Panc1 (cell line): ENCODE measurements around the gene NCKAP5. TPM values are rescaled to one million over a fixed set of nuclear protein-coding genes. Genes with fewer than 3 reads are reported as not detected.

Experiments
- ATAC-seq: fragments of 200-7000 bp; cut with Tn5 transposase; 2 replicates; pipeline ENCODE4 v1.9.1; 2020; ENCODE audit warnings: mild to moderate bottlenecking, moderate library complexity
- BruUV-seq: library from RNA; stranded (reverse); fragments of 400-500 nt; replicated peaks from 2 replicates; lab custom pipeline; 2021; lab: Mats Ljungman, UMichigan
- CTCF ChIA-PET: fragments of 300-600 bp; sonication (Branson Sonifier 250); formaldehyde crosslinking; loops from one replicate; lab custom pipeline; 2022; ENCODE audit warnings: antibody characterized with exemption; lab: Charles Lee
- POLR2A ChIA-PET: fragments of 300-600 bp; sonication (Branson Sonifier 250); formaldehyde crosslinking; loops from one replicate; lab custom pipeline; 2022; ENCODE audit warnings: antibody characterized with exemption; lab: Charles Lee
- DNase-seq: peaks from one replicate; pipeline ENCODE4 v3.0.0-alpha.2; 2010; ENCODE audit warnings: low read depth, low spot score
- H3K27ac ChIP-seq: 2 replicates; pipeline ENCODE4 v1.5.1; 2011; ENCODE audit warnings: mild to moderate bottlenecking, low read length, inconsistent platforms
- H3K27me3 ChIP-seq: fragments of 200-500 bp; sonication (Bioruptor generic); 2 replicates; pipeline ENCODE4 v1.6.0; 2014; ENCODE audit warnings: low read length, inconsistent platforms; ENCODE audit not compliant: control insufficient read depth, insufficient read depth
- H3K36me3 ChIP-seq: fragments of 200-500 bp; sonication (Bioruptor generic); 2 replicates; pipeline ENCODE4 v1.5.1; 2014; ENCODE audit warnings: inconsistent platforms, mild to moderate bottlenecking, low read length, moderate library complexity; ENCODE audit not compliant: control insufficient read depth, insufficient read depth
- H3K4me1 ChIP-seq: 2 replicates; pipeline ENCODE4 v1.5.1; 2011; ENCODE audit warnings: inconsistent platforms, mild to moderate bottlenecking, low read length, moderate library complexity; ENCODE audit not compliant: control insufficient read depth, insufficient read depth
- H3K4me3 ChIP-seq, 2 experiments: 2 replicates each; pipeline ENCODE4 v1.5.1; 2011 to 2012; ENCODE audit warnings: low read depth in 2 of 2, low read length in 2 of 2, mild to moderate bottlenecking in 2 of 2, inconsistent platforms in 1 of 2, moderate library complexity in 1 of 2
- H3K9me3 ChIP-seq: fragments of 200-500 bp; sonication (Bioruptor generic); 2 replicates; pipeline ENCODE4 v1.5.1; 2014; ENCODE audit warnings: low read depth, mild to moderate bottlenecking, inconsistent platforms, low read length, moderate library complexity; ENCODE audit not compliant: control insufficient read depth, insufficient read depth
- POLR2AphosphoS5 ChIP-seq: IDR thresholded peaks from 2 replicates; pipeline ENCODE4 v1.6.1; 2012; ENCODE audit warnings: mild to moderate bottlenecking, low read depth, low read length, moderate library complexity
- REST ChIP-seq, 2 experiments: IDR thresholded peaks; 2 replicates each; pipeline ENCODE4 v1.6.1; 2011 to 2012; ENCODE audit warnings: low read depth in 2 of 2, control low read depth in 1 of 2, low read length in 1 of 2, mild to moderate bottlenecking in 1 of 2, moderate library complexity in 1 of 2; ENCODE audit not compliant: insufficient read depth in 1 of 2
- SIN3A ChIP-seq: IDR thresholded peaks from 2 replicates; pipeline ENCODE4 v1.6.1; 2012; ENCODE audit warnings: low read depth, mild to moderate bottlenecking, low read length, moderate library complexity, borderline replicate concordance; ENCODE audit not compliant: insufficient read depth
- TCF7L2 ChIP-seq: IDR thresholded peaks from 2 replicates; pipeline ENCODE4 v1.6.1; 2011; ENCODE audit warnings: mild to moderate bottlenecking, low read depth, low read length, inconsistent platforms
- in situ Hi-C: cut with HindIII; loops from 2 replicates; pipeline ENCODE4 v1.10.0; 2016; ENCODE audit warnings: low sequenced_read_pairs, low pct_unique_long_range_greater_than_20kb
- intact Hi-C: fragments of 100-400 bp; cut with micrococcal nuclease; formaldehyde crosslinking; loops from one replicate; pipeline ENCODE4 v1.10.0; 2022; ENCODE audit not compliant: unreplicated experiment
- total RNA-seq: library from RNA; stranded (reverse); gene quantifications from one replicate; pipeline ENCODE4 v1.2.1, GENCODE V29; 2021; ENCODE audit not compliant: unreplicated experiment
- TF ChIP-seq, protein P1 (sequence below): fragments of 450-650 bp; IDR thresholded peaks from 2 replicates; pipeline ENCODE4 v1.5.1; 2017; ENCODE audit warnings: mild to moderate bottlenecking

Gene NCKAP5
- total RNA-seq, 1 experiment from 2014 or later: 0.10 TPM

DNA sequence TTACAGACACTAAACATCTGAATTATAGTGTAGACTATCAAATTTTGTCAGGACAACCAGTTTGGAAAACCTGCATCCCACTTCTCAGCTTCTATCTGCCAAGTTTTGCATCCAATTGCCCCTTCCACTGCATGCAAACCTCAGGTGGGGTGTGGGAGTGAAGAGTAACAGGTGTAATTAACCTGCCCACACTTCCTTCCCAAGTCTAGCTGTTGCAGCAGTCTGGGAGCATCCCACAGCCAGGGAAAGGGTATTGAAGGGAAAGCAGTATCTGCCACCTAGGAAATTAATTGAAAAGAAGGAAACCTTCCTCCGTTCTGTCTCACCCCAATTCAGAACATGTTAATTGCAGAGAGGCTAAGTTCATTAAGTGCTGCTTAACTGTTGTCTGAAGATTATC, 189.9 kb downstream of the NCKAP5 start:
- no peaks in the 10 kb centered on the region for H3K36me3 ChIP-seq
- in situ Hi-C loops: no loop called here
- no peak for DNase-seq
- CTCF ChIA-PET: no interaction called here
- POLR2A ChIA-PET: no interaction called here
- H3K27ac ChIP-seq: no peak overlapping the region
- no peaks in the 10 kb centered on the region for H3K27me3 ChIP-seq
- ATAC-seq: no peak
- TF ChIP-seq SIN3A: no peak
- no peak for TF ChIP-seq TCF7L2
- TF ChIP-seq REST (IDR thresholded peaks at IDR 0.05; ENCODE audit: insufficient read depth in 1 of 2, low read depth in 2 of 2, low read length in 1 of 2): no peak
- TF ChIP-seq, protein P1, sequence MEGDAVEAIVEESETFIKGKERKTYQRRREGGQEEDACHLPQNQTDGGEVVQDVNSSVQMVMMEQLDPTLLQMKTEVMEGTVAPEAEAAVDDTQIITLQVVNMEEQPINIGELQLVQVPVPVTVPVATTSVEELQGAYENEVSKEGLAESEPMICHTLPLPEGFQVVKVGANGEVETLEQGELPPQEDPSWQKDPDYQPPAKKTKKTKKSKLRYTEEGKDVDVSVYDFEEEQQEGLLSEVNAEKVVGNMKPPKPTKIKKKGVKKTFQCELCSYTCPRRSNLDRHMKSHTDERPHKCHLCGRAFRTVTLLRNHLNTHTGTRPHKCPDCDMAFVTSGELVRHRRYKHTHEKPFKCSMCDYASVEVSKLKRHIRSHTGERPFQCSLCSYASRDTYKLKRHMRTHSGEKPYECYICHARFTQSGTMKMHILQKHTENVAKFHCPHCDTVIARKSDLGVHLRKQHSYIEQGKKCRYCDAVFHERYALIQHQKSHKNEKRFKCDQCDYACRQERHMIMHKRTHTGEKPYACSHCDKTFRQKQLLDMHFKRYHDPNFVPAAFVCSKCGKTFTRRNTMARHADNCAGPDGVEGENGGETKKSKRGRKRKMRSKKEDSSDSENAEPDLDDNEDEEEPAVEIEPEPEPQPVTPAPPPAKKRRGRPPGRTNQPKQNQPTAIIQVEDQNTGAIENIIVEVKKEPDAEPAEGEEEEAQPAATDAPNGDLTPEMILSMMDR: no peak
- no peak for TF ChIP-seq POLR2AphosphoS5
- no peak overlapping the region for H3K4me3 ChIP-seq
- intact Hi-C loops: no loop called here
- BruUV-seq: no TSS peak
- H3K4me1 ChIP-seq: no peaks in the 10 kb centered on the region
- no peaks in the 10 kb centered on the region for H3K9me3 ChIP-seq

DNA sequence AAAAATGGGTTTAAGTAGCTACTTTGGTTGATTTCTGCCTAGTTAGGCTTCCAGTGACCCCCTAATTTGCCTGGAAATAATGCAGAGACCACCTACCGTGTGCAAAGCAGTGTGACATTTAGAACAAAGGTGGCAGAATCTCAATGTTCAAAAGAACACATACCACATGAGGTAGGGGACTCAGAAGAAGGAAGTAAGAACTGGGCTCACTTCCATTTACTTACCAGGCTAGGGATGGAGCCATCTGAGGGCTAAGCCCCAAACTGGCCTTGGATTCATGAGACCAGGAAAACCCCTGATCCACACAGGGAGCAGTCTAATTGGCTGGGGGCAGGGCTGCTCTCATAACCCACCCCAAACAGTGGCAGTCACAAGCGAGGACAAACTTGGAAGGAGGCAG, 190.7 kb downstream of the NCKAP5 start:
- Histone ChIP-seq H3K36me3 (no peaks in the 10 kb centered on the region), H3K4me3 (no peak overlapping the region), H3K4me1 (no peaks in the 10 kb centered on the region), H3K27me3 (no peaks in the 10 kb centered on the region), H3K27ac (no peak overlapping the region), H3K9me3 (no peaks in the 10 kb centered on the region)
- DNase-seq (no peak), ATAC-seq (no peak)
- TF ChIP-seq TCF7L2: no peak
- TF ChIP-seq, protein P1: no peak
- TF ChIP-seq REST (IDR thresholded peaks at IDR 0.05; ENCODE audit: insufficient read depth in 1 of 2, low read depth in 2 of 2, low read length in 1 of 2): no peak
- no peak for TF ChIP-seq POLR2AphosphoS5
- TF ChIP-seq SIN3A: no peak
- intact Hi-C loops (no loop called here), in situ Hi-C loops (no loop called here)
- POLR2A ChIA-PET: no interaction called here
- CTCF ChIA-PET: no interaction called here
- no TSS peak for BruUV-seq
